GM19025 (cell line): Measurements from ENCODE around the gene EML6.
"Not testable (repeated sequence)": the region's sequence is repeated elsewhere in the genome, so short reads cannot be mapped to it uniquely, and the experiment has no call there.

Experiments
- ATAC-seq: cut with Tn5 transposase; IDR thresholded peaks from one replicate; pipeline ENCODE4 v1.9.1; 2021; ENCODE audit warnings: mild to moderate bottlenecking, low read depth, moderate library complexity; ENCODE audit not compliant: unreplicated experiment

Gene EML6

GRCh38 chr2:54871457-54872107, 148.1 kb downstream of the EML6 start:
- no peak for ATAC-seq

- ATAC-seq, result no peak
Measured at GRCh38 chr2:54872780-54873179, 149.3 kb downstream of the EML6 start.

DNA sequence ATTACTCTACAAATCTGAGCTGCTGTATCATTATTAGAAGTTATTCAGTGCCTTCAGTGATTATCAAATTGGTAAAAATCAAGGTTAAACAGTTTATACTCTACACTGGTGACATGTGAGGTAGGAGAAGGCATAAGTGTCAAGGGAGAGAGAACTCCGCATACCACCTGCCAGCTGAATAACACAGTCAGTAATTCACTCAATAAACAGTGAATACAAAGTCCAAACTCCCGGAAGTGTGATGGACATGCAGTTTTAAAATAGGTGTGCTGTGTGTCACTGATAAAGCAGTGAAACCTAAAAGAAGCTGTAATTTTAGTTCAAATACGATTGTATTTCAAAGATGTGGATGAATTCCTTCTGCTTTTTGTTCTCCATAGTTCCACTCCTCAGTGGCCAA, 149.8 kb downstream of the EML6 start:
- not testable (repeated sequence) for ATAC-seq

GRCh38 chr2:54876764-54877163, 153.3 kb downstream of the EML6 start:
- no peak for ATAC-seq

DNA sequence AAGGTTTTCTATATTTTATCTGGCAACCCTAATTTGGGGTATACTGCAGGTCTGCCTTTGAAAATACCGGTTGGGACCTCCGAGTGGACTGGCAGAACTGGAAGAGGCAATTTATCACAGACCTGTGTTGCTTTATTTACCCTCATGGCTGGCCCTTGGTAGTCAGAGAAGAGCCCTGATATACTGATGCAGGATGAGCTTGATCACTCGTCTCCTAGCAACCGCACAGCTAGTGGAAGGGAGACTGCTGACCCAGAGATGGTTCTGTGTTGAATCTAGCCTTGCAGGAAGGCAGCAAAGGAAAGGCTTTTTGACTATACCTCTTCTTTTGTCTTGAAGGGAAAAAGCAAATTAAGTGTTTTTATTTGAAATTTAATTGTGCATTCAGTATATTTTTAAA, 154.7 kb downstream of the EML6 start:
- no peak for ATAC-seq

GRCh38 chr2:54879032-54879431, 155.6 kb downstream of the EML6 start:
- ATAC-seq, result no peak

DNA sequence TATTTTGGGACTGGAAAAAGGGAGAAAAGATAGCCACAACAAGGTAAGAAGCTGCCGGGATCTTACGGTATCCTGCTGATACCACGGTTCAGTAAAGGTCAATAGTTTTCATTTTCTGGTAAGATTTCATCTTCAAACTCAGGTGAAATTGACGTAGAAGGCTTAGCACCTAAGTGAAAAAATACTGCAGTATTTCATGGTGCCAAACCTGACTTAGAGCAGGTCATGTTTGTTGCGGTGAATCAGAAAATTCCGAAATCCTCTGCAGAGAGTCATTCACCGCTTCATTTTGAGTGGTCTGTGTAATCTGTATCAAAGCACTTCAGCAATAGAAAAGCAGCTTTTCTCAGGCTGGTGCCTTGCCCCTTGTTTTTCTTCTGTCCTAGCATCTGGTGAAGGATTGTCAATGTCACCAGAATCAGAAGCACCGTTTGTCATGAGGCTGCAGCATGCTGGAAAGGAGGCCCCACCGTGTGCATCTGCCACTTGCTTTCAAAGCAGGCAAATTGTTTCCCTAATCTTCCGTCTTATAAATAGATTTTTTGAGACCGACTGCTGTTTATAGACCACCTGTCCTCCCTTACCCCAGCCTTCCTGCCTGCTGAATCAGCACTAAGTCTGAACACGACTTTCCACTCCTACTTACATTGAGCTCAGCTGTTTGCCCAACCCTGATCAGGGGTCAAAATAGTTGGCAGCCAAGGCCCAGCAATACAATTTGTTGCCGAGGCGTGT, 156.3 kb downstream of the EML6 start:
- ATAC-seq, result no peak

DNA sequence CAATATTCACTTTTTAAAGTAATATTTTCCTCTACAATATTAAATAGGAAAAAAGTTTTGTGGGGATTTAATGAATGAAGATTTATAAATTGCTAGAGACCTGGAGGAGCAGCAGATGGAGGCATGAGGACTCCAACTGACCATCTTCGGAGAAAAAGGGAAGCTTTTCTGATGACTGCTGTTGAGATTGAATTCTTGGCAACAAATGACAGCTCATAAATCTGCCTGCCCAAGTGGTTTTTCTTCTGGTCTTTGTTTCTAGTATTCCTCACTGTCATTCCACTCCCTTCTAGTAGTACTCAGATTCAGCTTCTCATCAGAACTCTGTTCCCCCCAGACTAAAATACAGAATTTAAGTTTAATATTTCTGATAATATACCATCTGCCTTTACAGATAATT, 157.0 kb downstream of the EML6 start:
- ATAC-seq, result no peak

GRCh38 chr2:54881759-54882158, 158.3 kb downstream of the EML6 start:
- ATAC-seq, result no peak

GRCh38 chr2:54885891-54886290, 162.4 kb downstream of the EML6 start:
- no peak for ATAC-seq

DNA sequence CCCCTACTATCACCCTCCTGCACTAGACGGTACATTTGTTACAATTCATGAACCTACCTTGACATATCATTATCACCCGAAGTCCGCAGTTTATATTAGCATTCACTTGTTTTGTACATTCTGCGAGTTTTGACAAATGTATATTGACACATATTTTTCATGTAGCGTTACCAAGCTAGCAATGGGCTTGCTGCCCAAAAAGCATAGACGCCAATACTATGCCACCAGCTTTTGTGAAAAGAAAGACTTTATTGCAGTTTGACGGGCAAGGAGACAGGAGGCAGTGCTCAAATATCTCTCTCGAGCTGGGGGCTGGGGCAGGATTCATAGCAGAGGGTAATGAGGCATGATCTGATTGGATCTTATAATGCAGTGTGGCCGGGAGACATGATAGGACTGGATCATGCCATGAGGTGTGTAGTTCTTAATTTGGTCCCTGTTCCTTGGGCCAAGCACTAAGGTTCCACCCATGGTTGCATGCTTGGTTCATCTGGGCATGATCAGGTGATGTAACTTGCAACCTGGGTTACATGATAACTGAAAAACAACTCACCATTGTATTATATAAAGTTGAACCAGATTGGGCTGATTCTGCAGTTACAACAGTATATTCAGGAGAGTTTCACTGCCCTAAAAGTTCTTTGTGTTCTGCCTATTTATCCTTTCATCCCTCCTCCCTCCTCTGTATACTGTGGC, 164.5 kb downstream of the EML6 start:
- ATAC-seq, result no peak

DNA sequence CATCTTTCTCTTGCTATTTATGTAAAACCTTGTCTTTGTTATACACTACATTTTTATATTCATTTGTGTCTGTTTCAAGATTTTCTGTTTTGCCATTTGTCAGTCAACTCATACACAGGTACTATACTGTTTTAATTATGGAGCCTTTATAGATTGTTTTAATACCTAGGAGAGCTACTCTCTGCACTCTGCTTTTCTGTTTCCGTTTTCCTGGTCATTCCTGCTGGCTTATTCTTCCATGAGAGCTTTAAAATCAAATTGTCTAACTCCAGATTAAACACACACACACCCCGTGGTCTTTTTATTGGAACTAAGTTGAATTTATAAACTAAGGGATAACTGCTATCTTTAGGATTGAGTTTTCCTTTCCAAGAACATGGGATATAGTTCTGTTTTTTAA, 165.6 kb downstream of the EML6 start:
- no peak for ATAC-seq

DNA sequence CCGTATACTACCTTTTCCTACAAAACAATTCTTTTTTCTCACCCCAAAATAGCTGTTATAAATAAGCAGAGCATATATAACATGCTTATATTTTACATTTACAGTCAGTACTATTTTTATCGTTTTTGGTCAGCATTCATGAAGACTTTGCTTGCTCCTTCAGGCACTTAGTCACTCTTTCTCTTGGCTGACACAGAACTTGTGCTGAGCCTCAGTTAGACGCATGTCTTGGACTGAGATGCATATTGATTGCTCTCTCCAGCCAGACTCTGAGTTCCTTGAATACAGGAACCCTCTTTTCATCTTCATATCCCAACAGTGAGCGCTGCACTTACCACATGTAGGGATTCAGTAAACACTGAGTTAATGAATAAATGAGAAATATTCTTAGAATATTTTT, 168.4 kb downstream of the EML6 start:
- ATAC-seq, result no peak

GRCh38 chr2:54894467-54894866, 171.0 kb downstream of the EML6 start:
- ATAC-seq, result no peak

- no peak for ATAC-seq
Measured at GRCh38 chr2:54895730-54896129, 172.3 kb downstream of the EML6 start.

DNA sequence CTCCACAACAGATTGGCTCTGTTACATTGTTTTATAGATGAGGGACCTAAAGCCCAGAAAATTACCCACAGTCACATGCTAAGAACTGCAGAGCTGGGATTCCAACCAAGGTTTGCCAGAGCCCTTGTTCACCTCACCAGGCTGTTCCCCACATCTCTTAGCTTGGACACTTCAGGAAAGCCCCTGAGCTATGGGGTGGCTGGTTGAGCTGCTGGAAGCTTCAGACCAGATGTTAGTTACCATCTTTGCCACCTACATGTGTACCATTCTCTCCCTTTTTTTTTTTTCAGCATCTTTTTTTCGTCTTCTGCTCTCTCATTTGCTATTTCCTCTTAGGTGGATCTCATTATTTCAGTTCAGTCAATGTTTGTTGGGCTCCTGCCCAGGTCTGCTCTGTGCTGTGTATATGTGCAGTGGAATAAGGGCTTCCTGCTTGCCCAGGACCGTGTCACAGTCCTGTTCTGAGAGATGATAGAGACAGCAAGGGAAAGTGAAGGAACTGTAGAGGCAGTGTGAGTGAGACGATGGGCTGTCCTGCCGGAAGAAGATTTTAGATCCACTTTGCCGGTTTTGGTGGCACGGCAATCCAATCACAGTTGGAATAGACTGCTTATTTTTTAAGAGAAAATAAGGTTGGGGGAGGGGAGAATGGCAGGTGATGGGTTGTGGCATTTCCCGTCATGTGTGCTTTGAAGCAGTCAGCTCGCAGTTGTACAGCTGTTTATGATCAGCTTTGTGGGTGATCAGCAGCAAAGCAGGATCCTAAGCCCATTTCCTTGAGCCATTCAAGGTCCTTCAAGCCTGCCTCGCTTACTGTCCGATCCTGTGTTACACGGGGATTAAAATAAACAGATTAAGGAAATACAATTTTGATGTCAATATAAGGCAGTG, 174.2 kb downstream of the EML6 start:
- ATAC-seq, result no peak

GRCh38 chr2:54898456-54899226, 175.2 kb downstream of the EML6 start:
- ATAC-seq, result no peak

DNA sequence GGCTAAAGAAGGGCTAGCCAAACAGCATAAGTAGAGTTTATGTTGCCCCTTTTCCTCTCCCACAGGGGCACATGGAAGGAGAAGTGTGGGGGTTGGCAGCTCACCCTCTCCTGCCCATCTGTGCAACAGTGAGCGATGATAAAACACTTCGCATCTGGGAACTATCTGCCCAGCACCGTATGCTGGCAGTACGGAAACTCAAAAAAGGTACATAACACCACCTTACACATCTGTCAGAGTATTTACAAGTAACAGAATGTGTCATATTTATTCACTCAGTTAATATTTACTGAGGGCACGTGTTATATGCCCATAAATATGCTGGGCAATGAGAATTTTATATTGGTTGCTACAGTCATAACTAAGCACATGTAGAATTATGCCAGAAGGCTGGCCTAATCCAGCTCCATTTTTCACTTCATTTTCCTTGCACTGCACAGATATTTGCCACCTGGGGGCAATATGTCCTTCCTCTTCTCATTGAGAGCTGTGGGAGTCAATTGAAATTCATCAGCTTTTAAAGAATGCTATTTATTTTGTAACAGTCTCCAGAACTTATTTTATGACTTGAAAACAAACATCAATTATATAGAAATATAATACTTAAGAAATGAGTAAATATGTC, 176.2 kb downstream of the EML6 start:
- no peak for ATAC-seq

- no peak for ATAC-seq
Measured at GRCh38 chr2:54901224-54901986, 177.9 kb downstream of the EML6 start.
